Karpas-422 (cell line): ENCODE measurements around the gene CD82. TPM values are rescaled to one million over a fixed set of nuclear protein-coding genes. Genes with fewer than 3 reads are reported as not detected.

ENCODE experiments used
- DNase-seq: peaks from one replicate; pipeline ENCODE4 v3.0.0-alpha.2; 2015
- H2AFZ ChIP-seq: fragments of 200-600 bp; sonication (generic); 2 replicates; pipeline ENCODE4 v1.6.1; 2014; ENCODE audit warnings: antibody characterized with exemption, low read length, mixed read lengths
- H3K27ac ChIP-seq: fragments of 200-600 bp; sonication (generic); 2 replicates; pipeline ENCODE4 v1.5.1; 2014; ENCODE audit warnings: mild to moderate bottlenecking, low read length, moderate library complexity
- H3K27me3 ChIP-seq: fragments of 200-600 bp; sonication (generic); 2 replicates; pipeline ENCODE4 v1.6.1; 2014; ENCODE audit warnings: low read length, mixed read lengths
- H3K36me3 ChIP-seq: fragments of 200-600 bp; sonication (generic); 2 replicates; pipeline ENCODE4 v1.6.1; 2014; ENCODE audit warnings: low read length, mixed read lengths; ENCODE audit not compliant: insufficient read depth
- H3K4me1 ChIP-seq: fragments of 200-600 bp; sonication (generic); 2 replicates; pipeline ENCODE4 v1.6.1; 2014; ENCODE audit warnings: mild to moderate bottlenecking, low read length, mixed read lengths
- H3K4me2 ChIP-seq: fragments of 200-600 bp; sonication (generic); 2 replicates; pipeline ENCODE4 v1.6.1; 2014; ENCODE audit warnings: low read length, low read depth, mild to moderate bottlenecking; ENCODE audit not compliant: poor library complexity, severe bottlenecking
- H3K4me3 ChIP-seq: fragments of 200-600 bp; sonication (generic); 2 replicates; pipeline ENCODE4 v1.5.1; 2014; ENCODE audit warnings: mild to moderate bottlenecking, antibody characterized with exemption, low read length, mixed read lengths
- H3K79me2 ChIP-seq: fragments of 200-600 bp; sonication (generic); 2 replicates; pipeline ENCODE4 v1.6.1; 2014; ENCODE audit warnings: mild to moderate bottlenecking, low read length, mixed read lengths
- H3K9ac ChIP-seq: fragments of 200-600 bp; sonication (generic); 2 replicates; pipeline ENCODE4 v1.6.0; 2014; ENCODE audit warnings: low read length
- H3K9me2 ChIP-seq: fragments of 200-600 bp; sonication (generic), shearing (Covaris generic); replicated peaks from 2 replicates; pipeline ENCODE4 v1.6.0; 2014; ENCODE audit warnings: mild to moderate bottlenecking, low read length, moderate library complexity; ENCODE audit not compliant: insufficient read depth
- H3K9me3 ChIP-seq: fragments of 300-700, 200-600 bp; sonication (generic); 2 replicates; pipeline ENCODE4 v1.6.1; 2014; ENCODE audit warnings: low read length, mixed read lengths
- H4K20me1 ChIP-seq: fragments of 200-600 bp; sonication (generic); 2 replicates; pipeline ENCODE4 v1.6.1; 2014; ENCODE audit warnings: mild to moderate bottlenecking, antibody characterized with exemption, low read length, low read depth; ENCODE audit not compliant: insufficient read depth
- total RNA-seq: library from RNA; depleted of rRNA; stranded (reverse); fragments of >200 nt; shearing (Covaris generic); gene quantifications from 2 replicates; pipeline ENCODE4 v1.2.3, GENCODE V29; 2014; ENCODE audit warnings: low replicate concordance

Gene CD82
- total RNA-seq, 1 experiment from 2014 or later, result 22.2 TPM

DNA sequence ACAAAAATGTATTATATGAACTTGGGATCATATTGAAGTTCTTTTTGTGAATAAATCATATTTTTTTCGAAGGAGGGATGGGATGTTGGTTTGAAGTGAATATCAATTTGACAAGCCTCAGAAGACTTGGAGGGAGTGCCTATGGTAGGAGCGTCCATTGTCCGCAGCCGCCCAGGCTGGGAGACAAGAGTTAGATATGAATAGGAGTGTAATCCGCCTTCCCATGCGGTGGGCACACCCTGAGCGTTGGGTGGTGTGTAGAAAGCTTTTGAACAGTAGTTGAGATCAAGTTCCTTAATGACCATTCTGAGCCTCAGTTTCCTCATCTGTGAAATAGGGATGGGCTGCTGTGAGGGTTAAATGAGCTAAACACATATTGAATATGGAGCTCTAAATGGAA, 7.0 kb downstream of the CD82 start:
- H3K9me3 ChIP-seq, result no peaks in the 10 kb centered on the region
- no peaks in the 10 kb centered on the region for H3K9me2 ChIP-seq
- peaks cover 52% of the 10 kb centered on the region for H3K4me1 ChIP-seq
- no peaks in the 10 kb centered on the region for H3K27me3 ChIP-seq
- H3K36me3 ChIP-seq, result no peaks in the 10 kb centered on the region
- H3K79me2 ChIP-seq, result peaks cover 6% of the 10 kb centered on the region; the same call in 1 of the 2 replicates
- H3K4me3 ChIP-seq, result no peak overlapping the region
- DNase-seq, result no peak
- no peak overlapping the region for H2AFZ ChIP-seq
- no peak overlapping the region for H3K9ac ChIP-seq
- no peak overlapping the region for H3K4me2 ChIP-seq
- H3K27ac ChIP-seq, result no peak overlapping the region
- no peaks in the 10 kb centered on the region for H4K20me1 ChIP-seq

DNA sequence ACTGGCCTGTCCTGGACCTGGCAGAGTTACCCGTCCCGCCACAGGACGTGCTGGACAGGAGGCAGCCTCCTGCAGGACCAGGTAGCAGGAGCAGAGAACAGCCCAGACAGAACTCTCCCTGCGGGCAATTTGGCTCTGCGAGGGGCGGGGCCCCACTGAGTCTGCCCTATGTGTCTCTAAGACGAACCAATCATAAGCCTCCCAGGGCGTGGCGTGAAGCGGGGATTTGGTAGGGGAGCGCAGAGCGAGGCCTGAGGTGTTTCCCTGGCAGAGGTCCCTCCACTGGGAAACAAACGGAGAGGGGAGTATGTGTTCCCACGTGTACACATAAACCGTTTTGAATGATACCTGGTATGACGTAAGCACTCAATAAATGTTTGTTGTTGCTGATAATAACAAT, 7.4 kb downstream of the CD82 start:
- Histone ChIP-seq H3K36me3 (no peaks in the 10 kb centered on the region), H3K27me3 (no peaks in the 10 kb centered on the region), H3K9me3 (no peaks in the 10 kb centered on the region), H3K27ac (no peak overlapping the region), H3K4me2 (no peak overlapping the region), H4K20me1 (no peaks in the 10 kb centered on the region), H3K4me1 (peaks cover 54% of the 10 kb centered on the region), H2AFZ (no peak overlapping the region), H3K9ac (no peak overlapping the region), H3K79me2 (peaks cover 3% of the 10 kb centered on the region; the same call in 1 of the 2 replicates), H3K4me3 (no peak overlapping the region), H3K9me2 (no peaks in the 10 kb centered on the region)
- no peak for DNase-seq

DNA sequence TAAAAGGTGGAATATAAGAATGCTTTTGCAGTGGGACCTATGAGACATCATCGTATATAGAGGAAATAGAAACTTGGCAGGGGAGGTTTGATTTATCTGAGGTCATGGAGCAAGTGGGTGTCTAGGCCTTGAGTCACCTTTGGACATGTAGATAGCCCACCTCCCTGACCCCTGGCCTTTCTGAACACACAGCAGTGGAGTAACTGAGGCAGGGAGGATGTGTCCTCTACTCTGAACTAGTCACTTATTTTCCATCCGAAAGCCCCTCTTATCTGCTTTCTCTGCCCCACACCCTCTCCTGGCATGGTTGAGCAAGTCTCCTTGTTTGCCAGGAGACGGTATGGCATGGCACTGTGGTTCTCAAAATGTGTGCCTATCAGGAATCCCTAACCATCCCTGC, 7.9 kb downstream of the CD82 start:
- H3K27ac ChIP-seq, result no peak overlapping the region
- no peaks in the 10 kb centered on the region for H3K9me3 ChIP-seq
- no peak overlapping the region for H3K4me3 ChIP-seq
- no peak overlapping the region for H3K9ac ChIP-seq
- peaks cover 54% of the 10 kb centered on the region for H3K4me1 ChIP-seq
- H3K79me2 ChIP-seq, result no peaks in the 10 kb centered on the region
- H3K4me2 ChIP-seq, result no peak overlapping the region
- no peak overlapping the region for H2AFZ ChIP-seq
- no peaks in the 10 kb centered on the region for H4K20me1 ChIP-seq
- H3K36me3 ChIP-seq, result no peaks in the 10 kb centered on the region
- no peaks in the 10 kb centered on the region for H3K27me3 ChIP-seq
- H3K9me2 ChIP-seq, result no peaks in the 10 kb centered on the region
- DNase-seq, result no peak

DNA sequence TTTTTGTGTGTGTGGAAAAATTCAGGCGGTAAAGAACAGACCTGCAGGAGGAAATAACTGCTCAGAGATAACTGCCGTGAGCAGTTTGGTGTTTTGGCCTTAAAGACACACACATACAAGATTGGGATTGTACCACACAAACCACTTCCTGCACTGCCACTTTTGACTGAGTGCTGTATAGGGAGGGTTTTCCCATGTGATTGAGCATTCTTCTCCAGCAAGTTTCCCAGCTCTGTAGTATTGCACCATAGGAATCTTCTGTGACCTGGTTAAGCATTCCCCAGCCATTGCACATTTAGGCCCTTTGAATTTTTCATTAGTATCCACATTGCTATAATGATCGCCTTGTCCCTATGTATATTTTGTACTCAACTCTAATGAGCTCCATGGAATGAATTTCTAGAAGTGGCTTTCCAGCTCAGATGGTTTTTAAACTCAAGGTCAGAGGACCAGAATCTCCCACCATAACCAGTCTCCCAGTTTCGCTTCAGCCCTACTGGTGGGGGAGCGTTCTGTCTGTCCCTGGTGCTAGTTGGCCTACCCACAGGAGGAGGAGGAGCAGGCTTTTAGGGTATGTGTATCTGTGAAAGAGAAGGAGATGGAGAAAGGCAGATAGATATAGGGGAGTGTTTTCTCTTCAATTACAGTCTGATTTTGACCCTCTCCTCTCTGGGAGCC, 9.3 kb downstream of the CD82 start:
- DNase-seq, result no peak
- Histone ChIP-seq H3K9me2 (no peaks in the 10 kb centered on the region), H3K4me3 (no peak overlapping the region), H3K4me2 (no peak overlapping the region), H3K9me3 (no peaks in the 10 kb centered on the region), H3K27ac (peak overlapping the region; percentile 1; the same call in 1 of the 2 replicates), H3K36me3 (no peaks in the 10 kb centered on the region), H3K27me3 (no peaks in the 10 kb centered on the region), H3K9ac (no peak overlapping the region), H4K20me1 (no peaks in the 10 kb centered on the region), H3K4me1 (peaks cover 52% of the 10 kb centered on the region), H2AFZ (no peak overlapping the region), H3K79me2 (peaks cover 6% of the 10 kb centered on the region; the same call in 1 of the 2 replicates)

DNA sequence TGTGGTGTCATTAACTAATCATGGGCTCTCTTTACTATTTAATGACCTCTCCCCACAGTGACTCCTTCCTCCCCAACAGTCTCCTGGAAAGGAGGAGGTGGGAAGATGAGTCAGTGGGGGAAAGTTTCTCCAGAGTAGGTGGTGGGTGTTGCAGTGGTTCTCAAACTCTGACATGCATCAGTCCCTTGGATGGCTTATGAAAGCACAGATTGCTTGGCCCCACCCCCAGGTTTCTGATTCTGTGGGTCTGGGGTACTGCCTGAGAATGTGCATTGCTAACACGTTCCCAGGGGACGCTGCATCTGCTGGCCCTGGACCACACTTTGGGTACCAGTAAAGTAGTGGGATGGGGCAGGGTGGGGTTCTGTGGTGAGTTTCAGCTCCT, 9.8 kb downstream of the CD82 start:
- Histone ChIP-seq H3K27me3 (no peaks in the 10 kb centered on the region), H3K9me2 (no peaks in the 10 kb centered on the region), H3K4me3 (no peak overlapping the region), H2AFZ (no peak overlapping the region), H3K79me2 (peaks cover 6% of the 10 kb centered on the region; the same call in 1 of the 2 replicates), H3K4me1 (peaks cover 52% of the 10 kb centered on the region), H4K20me1 (no peaks in the 10 kb centered on the region), H3K4me2 (no peak overlapping the region), H3K36me3 (no peaks in the 10 kb centered on the region), H3K9ac (no peak overlapping the region), H3K9me3 (no peaks in the 10 kb centered on the region), H3K27ac (0 out of 2 replicates have a peak overlapping the region, but pooled peaks have one; percentile 1)
- no peak for DNase-seq

DNA sequence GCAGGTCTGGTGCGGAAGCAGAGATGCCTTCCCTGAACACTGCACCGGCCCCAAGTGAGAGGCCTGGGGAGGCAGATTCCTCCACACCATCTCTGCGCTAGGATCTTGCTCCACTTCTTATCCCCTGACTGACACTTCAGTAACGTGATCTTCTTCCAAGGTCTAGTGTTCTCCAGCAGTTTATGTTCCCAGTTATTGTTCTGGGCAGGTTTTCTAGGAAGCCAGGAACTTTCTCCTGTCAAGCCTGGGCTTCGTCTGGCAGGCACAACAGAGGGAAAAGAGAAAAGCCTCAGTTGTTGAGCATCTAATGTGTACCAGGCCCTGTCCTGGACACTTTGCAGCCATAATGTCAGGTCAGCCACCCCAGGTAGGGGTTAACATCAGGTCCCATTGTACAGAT, 10.5 kb downstream of the CD82 start:
- Histone ChIP-seq H4K20me1 (no peaks in the 10 kb centered on the region), H3K79me2 (peaks cover 6% of the 10 kb centered on the region; the same call in 1 of the 2 replicates), H3K36me3 (no peaks in the 10 kb centered on the region), H3K27me3 (no peaks in the 10 kb centered on the region), H3K4me3 (no peak overlapping the region), H3K4me1 (peaks cover 52% of the 10 kb centered on the region), H3K4me2 (no peak overlapping the region), H3K9me2 (no peaks in the 10 kb centered on the region), H3K9me3 (no peaks in the 10 kb centered on the region), H3K27ac (no peak overlapping the region), H3K9ac (no peak overlapping the region), H2AFZ (no peak overlapping the region)
- DNase-seq, result no peak

DNA sequence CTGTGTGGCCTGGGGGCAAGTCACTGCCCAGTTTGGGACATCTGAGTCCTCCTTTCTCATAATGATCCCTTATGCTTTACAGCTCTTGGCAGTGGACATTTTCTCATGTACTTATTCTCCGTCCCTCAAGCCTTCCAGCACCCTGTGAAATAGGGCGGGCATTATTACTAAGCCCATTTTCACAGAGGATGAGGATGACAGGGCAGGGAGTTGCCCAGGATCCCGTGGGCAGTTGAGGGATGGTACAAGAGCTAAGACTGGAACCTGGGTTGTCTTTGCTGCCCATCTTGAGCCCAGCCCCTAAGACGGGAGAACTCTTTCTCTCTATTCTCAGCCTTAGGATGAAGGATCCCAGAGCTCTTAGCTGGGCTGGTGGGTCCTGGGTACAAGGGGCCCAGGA, 11.2 kb downstream of the CD82 start:
- DNase-seq, result no peak
- no peak overlapping the region for H2AFZ ChIP-seq
- H3K27ac ChIP-seq, result peak overlapping the region; percentile 72
- no peaks in the 10 kb centered on the region for H3K27me3 ChIP-seq
- H3K4me1 ChIP-seq, result peaks cover 52% of the 10 kb centered on the region
- no peaks in the 10 kb centered on the region for H3K9me3 ChIP-seq
- H3K79me2 ChIP-seq, result peaks cover 6% of the 10 kb centered on the region; the same call in 1 of the 2 replicates
- no peaks in the 10 kb centered on the region for H3K36me3 ChIP-seq
- H4K20me1 ChIP-seq, result no peaks in the 10 kb centered on the region
- H3K4me3 ChIP-seq, result no peak overlapping the region
- H3K9ac ChIP-seq, result peak overlapping the region; percentile 49
- H3K9me2 ChIP-seq, result no peaks in the 10 kb centered on the region
- H3K4me2 ChIP-seq, result peak overlapping the region; percentile 63

DNA sequence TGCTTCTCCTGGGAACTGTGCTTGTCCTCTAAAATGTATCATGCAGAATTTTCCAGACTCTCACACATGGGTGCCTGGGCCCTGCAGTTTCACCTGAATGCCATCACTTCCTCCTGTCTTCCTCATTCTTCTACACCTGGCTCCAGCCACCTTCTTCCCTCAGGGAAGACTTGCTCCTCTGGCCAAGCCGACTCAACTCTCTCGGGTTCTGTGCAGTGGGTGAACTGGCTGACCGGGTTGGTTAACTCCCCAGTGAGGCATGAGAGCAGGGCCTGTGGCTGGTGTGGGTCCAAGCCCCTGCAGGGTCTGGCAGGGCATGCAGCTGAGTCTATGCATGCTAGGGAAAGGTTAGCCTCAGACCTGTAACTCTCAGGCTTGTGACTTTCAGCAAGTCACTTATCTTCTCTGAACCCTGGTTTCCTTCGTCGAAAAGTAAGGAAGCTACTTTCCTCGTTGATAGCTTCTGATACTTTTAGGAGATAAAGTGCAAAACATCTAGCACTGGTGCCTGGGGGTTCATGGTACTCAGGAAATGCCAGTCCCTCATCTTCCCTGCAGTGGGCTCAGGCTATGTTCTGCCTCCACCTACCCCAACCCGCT, 11.9 kb downstream of the CD82 start:
- H3K4me3 ChIP-seq, result peak overlapping the region; percentile 20; the same call in 1 of the 2 replicates
- H3K4me1 ChIP-seq, result peaks cover 52% of the 10 kb centered on the region
- H3K9me3 ChIP-seq, result no peaks in the 10 kb centered on the region
- no peaks in the 10 kb centered on the region for H3K36me3 ChIP-seq
- peak overlapping the region; percentile 49 for H3K9ac ChIP-seq
- H3K79me2 ChIP-seq, result peaks cover 6% of the 10 kb centered on the region; the same call in 1 of the 2 replicates
- DNase-seq, result no peak
- H3K27me3 ChIP-seq, result no peaks in the 10 kb centered on the region
- no peaks in the 10 kb centered on the region for H4K20me1 ChIP-seq
- H2AFZ ChIP-seq, result no peak overlapping the region
- H3K27ac ChIP-seq, result peak overlapping the region; percentile 72
- H3K4me2 ChIP-seq, result peak overlapping the region; percentile 63
- H3K9me2 ChIP-seq, result no peaks in the 10 kb centered on the region
